ENCODE results near the gene MYO9B. TPM values are rescaled to one million over a fixed set of nuclear protein-coding genes. Genes with fewer than 3 reads are reported as not detected.
"Not testable (repeated sequence)": the region's sequence is repeated elsewhere in the genome, so short reads cannot be mapped to it uniquely, and the experiment has no call there.

MYO9B gene
- total RNA-seq, 1 donor from 2014 or later, result 30.7 TPM

DNA sequence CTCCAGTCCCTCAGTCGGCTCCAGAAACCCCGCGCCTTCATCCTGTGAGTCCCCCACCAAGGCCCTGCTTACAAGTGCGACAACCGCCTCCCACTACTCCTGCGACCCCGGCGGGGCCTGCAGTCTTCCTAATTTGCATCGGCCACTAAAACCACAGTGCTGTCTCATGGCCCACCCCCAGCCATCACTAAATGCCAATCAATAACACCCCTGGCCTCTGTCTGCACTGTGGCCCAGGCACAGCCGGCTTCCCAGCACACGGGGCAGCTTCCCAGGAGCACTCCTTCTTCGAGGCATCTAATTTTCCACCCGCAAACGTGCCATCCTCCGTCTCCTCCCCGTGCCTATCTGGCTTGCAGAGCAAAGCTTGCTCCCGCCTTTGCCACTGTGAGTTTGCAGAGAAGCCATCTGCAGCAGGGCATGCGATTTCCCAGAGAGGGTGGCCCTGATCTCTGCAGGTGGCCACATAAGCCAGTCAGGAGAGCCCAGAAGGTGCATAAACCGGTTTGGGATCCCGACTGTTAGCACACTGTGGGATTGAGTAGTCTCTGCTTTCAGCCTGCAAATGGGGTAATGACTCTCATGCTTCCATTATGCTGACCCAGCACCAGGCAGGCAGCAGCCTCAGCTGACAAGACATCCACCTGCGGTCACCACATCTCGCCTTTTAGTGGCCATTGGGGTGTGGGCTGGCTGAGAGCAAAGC is 105.6 kb downstream of the MYO9B start:
- no peaks in the 10 kb centered on the region for H3K27me3 ChIP-seq (ENCODE audit: low read depth)
- no peak for DNase-seq
- intact Hi-C loops (cut with micrococcal nuclease), result no loop called here
- H3K36me3 ChIP-seq, result peaks cover 75% of the 10 kb centered on the region
- no peak overlapping the region for H3K27ac ChIP-seq (replicated peaks)
- TF ChIP-seq, protein P1, sequence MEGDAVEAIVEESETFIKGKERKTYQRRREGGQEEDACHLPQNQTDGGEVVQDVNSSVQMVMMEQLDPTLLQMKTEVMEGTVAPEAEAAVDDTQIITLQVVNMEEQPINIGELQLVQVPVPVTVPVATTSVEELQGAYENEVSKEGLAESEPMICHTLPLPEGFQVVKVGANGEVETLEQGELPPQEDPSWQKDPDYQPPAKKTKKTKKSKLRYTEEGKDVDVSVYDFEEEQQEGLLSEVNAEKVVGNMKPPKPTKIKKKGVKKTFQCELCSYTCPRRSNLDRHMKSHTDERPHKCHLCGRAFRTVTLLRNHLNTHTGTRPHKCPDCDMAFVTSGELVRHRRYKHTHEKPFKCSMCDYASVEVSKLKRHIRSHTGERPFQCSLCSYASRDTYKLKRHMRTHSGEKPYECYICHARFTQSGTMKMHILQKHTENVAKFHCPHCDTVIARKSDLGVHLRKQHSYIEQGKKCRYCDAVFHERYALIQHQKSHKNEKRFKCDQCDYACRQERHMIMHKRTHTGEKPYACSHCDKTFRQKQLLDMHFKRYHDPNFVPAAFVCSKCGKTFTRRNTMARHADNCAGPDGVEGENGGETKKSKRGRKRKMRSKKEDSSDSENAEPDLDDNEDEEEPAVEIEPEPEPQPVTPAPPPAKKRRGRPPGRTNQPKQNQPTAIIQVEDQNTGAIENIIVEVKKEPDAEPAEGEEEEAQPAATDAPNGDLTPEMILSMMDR (IDR thresholded peaks at IDR 0.05; ENCODE audit: borderline replicate concordance), result no peak
- no peaks in the 10 kb centered on the region for H3K4me1 ChIP-seq
- H3K9me3 ChIP-seq (replicated peaks), result no peaks in the 10 kb centered on the region
- H3K4me3 ChIP-seq, result no peak overlapping the region

DNA sequence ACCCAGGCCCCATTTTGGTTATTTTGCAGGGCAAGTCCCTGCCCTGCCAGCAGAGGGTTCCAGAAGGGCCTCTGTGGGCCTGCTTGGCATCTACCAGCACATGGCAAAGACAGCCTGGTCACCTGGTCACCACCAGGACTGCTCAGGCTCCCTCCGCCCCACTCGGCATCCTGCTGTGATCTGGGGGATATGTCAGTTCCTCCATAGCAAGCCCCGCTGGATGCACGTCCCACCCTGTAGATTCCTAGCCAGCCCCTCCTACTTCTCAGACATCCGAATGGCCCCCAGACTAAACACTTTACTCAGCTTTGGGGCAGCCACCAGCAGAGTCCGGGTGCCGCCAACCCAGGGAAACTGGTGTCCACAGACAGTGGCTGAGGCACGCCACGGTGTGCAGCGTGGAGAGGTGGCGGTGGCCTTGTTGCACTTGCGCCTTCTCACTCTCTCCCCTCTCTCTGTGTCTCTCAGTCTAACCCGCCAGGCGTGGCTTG is 107.7 kb downstream of the MYO9B start:
- intact Hi-C loops (cut with micrococcal nuclease), result no loop called here
- TF ChIP-seq, protein P1 (IDR thresholded peaks at IDR 0.05; ENCODE audit: borderline replicate concordance), result no peak
- H3K4me3 ChIP-seq, result no peak overlapping the region
- H3K36me3 ChIP-seq, result peaks cover 75% of the 10 kb centered on the region
- no peak for DNase-seq
- no peak overlapping the region for H3K27ac ChIP-seq (replicated peaks)
- H3K27me3 ChIP-seq (ENCODE audit: low read depth), result no peaks in the 10 kb centered on the region
- H3K4me1 ChIP-seq, result no peaks in the 10 kb centered on the region
- no peaks in the 10 kb centered on the region for H3K9me3 ChIP-seq (replicated peaks)

DNA sequence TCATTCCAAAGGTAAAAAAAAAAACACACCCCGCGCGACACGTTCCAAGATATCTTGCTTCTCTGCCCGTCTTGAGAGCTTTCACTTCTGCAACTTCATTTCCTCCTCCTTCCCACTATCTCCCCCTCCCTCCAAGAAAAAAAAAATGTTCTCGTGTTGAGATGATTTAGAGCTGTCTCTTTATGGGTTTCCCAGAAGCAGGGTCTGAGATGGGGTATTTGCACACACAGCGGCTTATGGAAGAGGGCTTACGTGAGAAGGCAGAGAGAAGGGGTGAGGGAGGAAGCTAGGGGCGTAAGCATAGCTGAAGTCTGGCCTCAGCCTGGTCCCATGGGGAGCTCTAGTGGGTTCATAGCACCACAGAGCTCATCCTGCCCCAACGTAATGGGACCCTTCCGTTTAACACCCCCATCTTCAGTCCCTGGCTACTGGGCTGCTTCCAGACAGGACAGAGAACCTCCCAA is 108.3 kb downstream of the MYO9B start:
- Histone ChIP-seq H3K27me3 (ENCODE audit: low read depth) (no peaks in the 10 kb centered on the region), H3K4me3 (no peak overlapping the region), H3K36me3 (peaks cover 81% of the 10 kb centered on the region), H3K9me3 (replicated peaks) (no peaks in the 10 kb centered on the region), H3K27ac (replicated peaks) (no peak overlapping the region), H3K4me1 (no peaks in the 10 kb centered on the region)
- intact Hi-C loops (cut with micrococcal nuclease), result no loop called here
- no peak for DNase-seq
- TF ChIP-seq, protein P1 (IDR thresholded peaks at IDR 0.05; ENCODE audit: borderline replicate concordance), result no peak

DNA sequence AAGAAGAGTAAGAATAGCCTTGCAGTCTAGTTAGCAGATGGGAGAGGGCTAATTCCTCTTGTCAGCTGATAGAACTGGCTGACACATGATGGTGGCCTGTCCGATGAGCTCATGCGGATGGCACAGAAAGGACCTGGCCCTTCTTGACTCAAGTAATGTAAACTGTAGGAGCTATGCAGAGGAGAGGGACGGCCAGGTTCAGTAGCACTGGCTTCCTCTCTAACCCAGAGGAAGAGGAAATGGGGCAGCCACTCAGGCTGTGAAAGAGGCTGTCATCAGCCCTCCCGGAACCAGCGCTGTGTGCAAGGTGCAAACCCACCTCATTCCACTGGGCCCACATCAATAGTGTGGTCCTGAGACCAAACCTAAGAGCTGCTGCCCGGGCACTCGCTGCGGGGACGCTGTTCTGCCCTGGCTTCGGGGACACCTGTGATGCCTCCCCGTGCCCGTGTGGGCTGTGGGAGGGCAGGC is 108.8 kb downstream of the MYO9B start:
- H3K27me3 ChIP-seq (ENCODE audit: low read depth), result no peaks in the 10 kb centered on the region
- H3K27ac ChIP-seq (replicated peaks), result no peak overlapping the region
- peaks cover 82% of the 10 kb centered on the region for H3K36me3 ChIP-seq
- intact Hi-C loops (cut with micrococcal nuclease), result no loop called here
- TF ChIP-seq, protein P1 (IDR thresholded peaks at IDR 0.05; ENCODE audit: borderline replicate concordance), result no peak
- H3K4me1 ChIP-seq, result no peaks in the 10 kb centered on the region
- DNase-seq, result no peak
- no peaks in the 10 kb centered on the region for H3K9me3 ChIP-seq (replicated peaks)
- no peak overlapping the region for H3K4me3 ChIP-seq

- TF ChIP-seq, protein P1 (IDR thresholded peaks at IDR 0.05; ENCODE audit: borderline replicate concordance), result no peak
- Histone ChIP-seq H3K27ac (replicated peaks) (no peak overlapping the region), H3K27me3 (ENCODE audit: low read depth) (no peaks in the 10 kb centered on the region), H3K36me3 (peaks cover 92% of the 10 kb centered on the region), H3K4me1 (no peaks in the 10 kb centered on the region), H3K9me3 (replicated peaks) (no peaks in the 10 kb centered on the region), H3K4me3 (no peak overlapping the region)
- intact Hi-C loops (cut with micrococcal nuclease), result no loop called here
- no peak for DNase-seq
Observed at GRCh38 chr19:17185590-17185989, 110.0 kb downstream of the MYO9B start.

DNA sequence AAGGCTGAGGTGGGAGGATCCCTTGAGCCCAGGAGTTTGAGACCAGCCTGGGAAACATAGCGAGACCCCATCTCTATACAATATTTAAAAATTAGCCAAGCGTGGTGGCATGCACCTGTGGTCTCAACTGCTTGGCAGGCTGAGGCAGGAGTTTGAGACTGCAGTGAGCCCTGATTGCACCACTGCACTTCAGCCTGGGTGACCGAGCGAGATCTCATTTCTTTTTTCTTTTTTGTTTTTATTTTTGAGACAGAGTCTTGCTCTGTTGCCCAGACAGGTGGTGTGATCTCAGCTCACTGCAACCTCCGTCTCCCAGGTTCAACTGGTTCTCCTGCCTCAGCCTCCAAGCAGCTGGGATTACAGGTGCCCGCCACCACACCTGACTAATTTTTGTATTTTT is 116.2 kb downstream of the MYO9B start:
- DNase-seq; H3K4me1 ChIP-seq; H3K4me3 ChIP-seq; H3K27me3 ChIP-seq (ENCODE audit: low read depth); H3K27ac ChIP-seq (replicated peaks); H3K9me3 ChIP-seq (replicated peaks); intact Hi-C loops (cut with micrococcal nuclease): not testable (repeated sequence)
- H3K36me3 ChIP-seq, result peaks cover 90% of the 10 kb centered on the region
